ENCODE measurements around the gene LRP8.

Gene LRP8

DNA sequence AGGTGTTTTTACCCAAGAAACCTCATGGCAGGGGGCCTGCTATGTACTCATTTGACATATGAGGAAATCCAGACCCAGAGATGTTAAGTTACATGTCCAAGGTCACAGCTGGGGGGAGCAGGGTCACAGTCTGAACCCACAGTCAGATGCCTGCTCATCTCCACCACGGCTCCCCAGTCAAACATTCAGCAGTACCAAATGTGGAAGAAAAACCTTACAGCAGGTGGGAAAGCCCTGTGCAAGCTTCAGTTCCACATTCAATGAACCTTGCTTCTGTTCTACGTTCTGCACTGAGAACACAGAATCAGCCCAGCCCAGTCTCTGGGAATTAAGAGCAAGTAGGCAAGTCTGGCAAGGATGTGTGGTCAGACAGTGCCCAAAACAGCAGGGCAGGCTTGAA, 35.2 kb downstream of the LRP8 start:
- H3K27ac ChIP-seq, result peak overlapping the region; percentile 77
- POLR2A ChIA-PET (ENCODE audit: low non-redundant PET), result no interaction called here
- DNase-seq (ENCODE audit: low spot score), result no peak
- TF ChIP-seq, protein P1, sequence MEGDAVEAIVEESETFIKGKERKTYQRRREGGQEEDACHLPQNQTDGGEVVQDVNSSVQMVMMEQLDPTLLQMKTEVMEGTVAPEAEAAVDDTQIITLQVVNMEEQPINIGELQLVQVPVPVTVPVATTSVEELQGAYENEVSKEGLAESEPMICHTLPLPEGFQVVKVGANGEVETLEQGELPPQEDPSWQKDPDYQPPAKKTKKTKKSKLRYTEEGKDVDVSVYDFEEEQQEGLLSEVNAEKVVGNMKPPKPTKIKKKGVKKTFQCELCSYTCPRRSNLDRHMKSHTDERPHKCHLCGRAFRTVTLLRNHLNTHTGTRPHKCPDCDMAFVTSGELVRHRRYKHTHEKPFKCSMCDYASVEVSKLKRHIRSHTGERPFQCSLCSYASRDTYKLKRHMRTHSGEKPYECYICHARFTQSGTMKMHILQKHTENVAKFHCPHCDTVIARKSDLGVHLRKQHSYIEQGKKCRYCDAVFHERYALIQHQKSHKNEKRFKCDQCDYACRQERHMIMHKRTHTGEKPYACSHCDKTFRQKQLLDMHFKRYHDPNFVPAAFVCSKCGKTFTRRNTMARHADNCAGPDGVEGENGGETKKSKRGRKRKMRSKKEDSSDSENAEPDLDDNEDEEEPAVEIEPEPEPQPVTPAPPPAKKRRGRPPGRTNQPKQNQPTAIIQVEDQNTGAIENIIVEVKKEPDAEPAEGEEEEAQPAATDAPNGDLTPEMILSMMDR (conservative IDR thresholded peaks at IDR 0.05; ENCODE audit: low read depth), result no peak
- CTCF ChIA-PET, result no interaction called here

DNA sequence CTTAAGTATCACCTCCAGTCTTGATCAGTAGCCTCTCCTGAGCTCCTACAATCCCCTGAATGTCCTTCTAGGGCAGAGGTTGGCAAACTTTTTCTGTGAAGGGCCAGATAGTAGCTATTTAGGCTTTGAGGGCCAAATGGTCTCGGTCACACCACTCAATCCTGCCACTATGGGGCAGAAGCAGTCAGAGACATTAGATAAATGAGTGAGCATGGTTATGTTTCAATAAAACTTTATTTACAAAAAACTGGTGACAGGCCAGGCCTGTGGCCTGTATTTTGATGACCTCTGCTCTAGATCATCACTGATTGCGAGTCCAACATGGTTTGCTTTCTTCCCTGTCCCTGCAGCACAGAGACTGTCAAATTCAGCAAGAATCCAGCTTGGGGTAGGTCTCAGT, 36.3 kb downstream of the LRP8 start:
- H3K27ac ChIP-seq, result peak overlapping the region; percentile 33
- TF ChIP-seq, protein P1 (conservative IDR thresholded peaks at IDR 0.05; ENCODE audit: low read depth), result no peak
- ChIA-PET CTCF (interaction anchor here (0.6 to 0.7 kb wide), 2 partner anchors 14 to 96 kb away, joined by 3 read pairs; no protein-coding TSS in a partner anchor), POLR2A (ENCODE audit: low non-redundant PET) (no interaction called here)
- DNase-seq (ENCODE audit: low spot score), result no peak

DNA sequence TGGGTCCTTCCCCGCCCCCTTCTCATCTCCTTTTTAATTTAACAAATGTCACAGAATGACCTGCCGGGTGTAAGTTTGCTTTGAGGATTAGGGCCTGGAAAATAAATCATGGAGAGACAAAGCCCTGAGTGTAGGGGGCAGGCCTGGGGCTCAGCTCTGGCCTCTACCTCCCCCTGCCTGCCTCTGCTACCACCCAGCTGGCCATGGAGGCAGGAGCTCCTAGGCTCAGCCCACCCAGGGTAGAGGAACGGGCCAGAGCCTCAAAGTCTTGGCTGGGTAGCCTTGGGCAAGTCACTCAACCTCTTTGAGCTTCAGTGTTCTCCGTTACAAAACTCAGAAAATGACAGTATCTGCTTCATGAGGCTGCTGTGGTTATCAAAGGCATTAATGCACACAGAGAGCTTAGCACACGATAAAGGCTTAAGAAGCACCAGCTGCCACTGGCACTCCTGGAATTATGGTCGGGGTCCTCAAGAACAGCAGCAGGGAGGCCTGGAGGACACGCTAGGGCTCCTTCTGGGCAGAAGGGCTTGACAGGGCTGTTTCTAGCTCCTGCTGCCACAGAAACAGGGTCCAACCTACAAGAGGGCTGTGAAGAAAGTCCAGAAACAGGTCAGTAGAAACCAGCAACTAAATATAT, 39.0 kb downstream of the LRP8 start:
- TF ChIP-seq, protein P1 (conservative IDR thresholded peaks at IDR 0.05; ENCODE audit: low read depth), result no peak
- H3K27ac ChIP-seq, result no peak overlapping the region
- DNase-seq (ENCODE audit: low spot score), result no peak
- POLR2A ChIA-PET (ENCODE audit: low non-redundant PET), result interaction anchor here (0.7 kb wide), 1 partner anchor 37 kb away, joined by 3 read pairs; no protein-coding TSS in a partner anchor
- CTCF ChIA-PET, result no interaction called here

DNA sequence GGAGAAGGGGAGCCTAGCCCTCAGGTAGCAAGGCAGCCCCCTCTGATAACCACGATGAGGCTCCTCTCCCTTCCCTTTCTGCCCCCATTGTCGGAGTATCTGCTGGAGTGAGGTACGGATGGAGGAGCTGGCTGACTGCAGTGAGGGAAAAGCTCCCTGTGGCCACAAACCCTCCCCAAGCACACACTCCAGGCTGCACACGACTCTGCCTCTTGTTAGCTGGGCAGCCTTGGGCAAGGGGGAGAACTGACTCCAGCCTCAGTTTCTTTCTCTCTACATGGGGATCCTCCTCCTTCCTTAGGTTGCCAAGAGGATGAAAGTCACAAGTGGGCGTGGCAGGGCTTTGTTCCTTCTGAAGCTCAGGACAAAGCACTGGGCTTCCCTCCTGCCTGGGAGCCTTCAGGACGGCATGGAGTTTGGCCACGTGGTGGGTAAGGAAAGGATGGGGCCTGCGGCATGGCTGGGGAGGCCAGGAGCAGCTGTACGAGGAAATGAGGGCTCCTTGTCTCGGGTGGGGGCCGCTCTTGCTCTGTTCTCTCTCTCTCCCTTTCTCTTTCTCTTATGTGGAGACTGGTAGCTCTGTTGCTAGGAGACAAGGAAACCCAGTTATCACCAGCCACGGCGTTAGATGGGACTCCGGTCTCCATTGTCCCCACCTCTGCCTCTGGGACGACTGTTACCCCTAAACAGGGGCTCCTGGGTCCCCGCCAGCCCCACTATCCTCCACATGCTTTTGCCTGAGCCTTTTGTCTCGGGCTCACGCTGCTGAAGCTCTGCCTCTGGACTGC, 39.7 kb downstream of the LRP8 start:
- ChIA-PET CTCF (no interaction called here), POLR2A (ENCODE audit: low non-redundant PET) (interaction anchor here (0.7 kb wide), 1 partner anchor 38 kb away, joined by 3 read pairs; no protein-coding TSS in a partner anchor)
- no peak for DNase-seq (ENCODE audit: low spot score)
- 0 out of 2 replicates have a peak overlapping the region, but pooled peaks have one; percentile 6 for H3K27ac ChIP-seq
- TF ChIP-seq, protein P1 (conservative IDR thresholded peaks at IDR 0.05; ENCODE audit: low read depth), result no peak

DNA sequence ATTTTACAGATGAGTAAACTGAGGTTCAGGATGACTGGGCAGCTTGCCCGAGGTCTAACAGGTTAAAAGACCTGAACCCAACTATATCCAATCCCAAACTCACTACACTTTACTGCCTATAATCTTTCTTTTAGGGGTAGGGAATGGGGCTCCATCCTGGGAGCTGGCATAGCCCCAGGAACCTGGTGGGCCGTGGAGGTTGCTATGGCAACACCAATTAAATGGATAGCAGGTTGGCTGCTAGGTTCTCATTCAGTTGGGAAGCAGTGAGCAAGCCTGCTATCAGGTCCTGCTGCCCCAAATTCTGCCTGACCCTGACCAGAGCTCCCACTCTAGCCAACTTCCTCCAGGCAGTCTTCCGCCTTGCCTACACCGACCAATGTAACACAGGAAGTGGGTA, 40.9 kb downstream of the LRP8 start:
- CTCF ChIA-PET, result interaction anchor here (0.6 to 0.8 kb wide), 2 partner anchors 8 to 106 kb away, joined by 3 to 4 read pairs; no protein-coding TSS in a partner anchor
- TF ChIP-seq, protein P1 (conservative IDR thresholded peaks at IDR 0.05; ENCODE audit: low read depth), result no peak
- POLR2A ChIA-PET (ENCODE audit: low non-redundant PET), result no interaction called here
- no peak overlapping the region for H3K27ac ChIP-seq
- DNase-seq (ENCODE audit: low spot score), result no peak

DNA sequence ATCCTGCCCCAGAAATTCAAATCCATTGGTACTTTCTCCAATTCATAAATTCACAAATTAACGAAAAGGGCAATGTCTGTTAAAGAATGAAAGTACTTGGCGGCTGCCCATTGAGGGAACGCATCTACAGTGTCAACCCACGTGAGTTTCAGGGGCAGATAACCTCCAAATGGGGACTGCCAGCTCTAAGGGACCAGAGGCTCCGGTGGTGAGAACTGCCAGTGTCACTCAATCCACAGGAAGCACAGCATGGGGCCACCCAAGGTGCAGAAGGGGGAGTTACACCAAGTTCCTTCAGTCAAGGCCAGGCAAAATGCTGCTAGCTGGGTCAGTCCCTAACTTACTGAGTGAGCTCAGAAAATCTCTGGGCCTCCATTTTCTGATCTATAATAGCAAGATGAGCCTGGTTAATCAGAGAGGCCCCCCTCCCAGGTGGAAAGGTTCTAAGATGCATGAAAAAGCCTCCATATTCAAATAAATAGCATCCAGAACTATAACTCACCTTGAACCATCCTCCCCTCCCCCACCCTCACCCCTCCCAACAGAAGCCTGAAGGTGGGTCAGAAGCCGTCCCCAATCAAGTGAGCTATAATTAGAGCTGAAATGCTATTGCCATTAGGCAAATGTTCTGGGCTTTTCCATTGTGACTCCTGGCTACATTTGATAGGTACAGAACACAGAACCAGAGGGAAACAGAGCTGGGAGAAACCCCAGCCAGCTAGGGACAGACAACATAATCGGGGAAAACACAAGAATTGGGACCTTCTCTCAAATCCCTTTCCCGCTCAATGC, 41.7 kb downstream of the LRP8 start:
- no peak overlapping the region for H3K27ac ChIP-seq
- ChIA-PET CTCF (interaction anchor here (0.6 to 0.8 kb wide), 2 partner anchors 8 to 107 kb away, joined by 3 to 4 read pairs; no protein-coding TSS in a partner anchor), POLR2A (ENCODE audit: low non-redundant PET) (no interaction called here)
- TF ChIP-seq, protein P1 (conservative IDR thresholded peaks at IDR 0.05; ENCODE audit: low read depth), result no peak
- DNase-seq (ENCODE audit: low spot score), result no peak

Data from RWPE1 (cell line).